ENCODE measurements around the gene KCNK15.
A peak's percentile ranks its signal among the peaks of the same experiment; 100 is the strongest.

The KCNK15 gene

DNA sequence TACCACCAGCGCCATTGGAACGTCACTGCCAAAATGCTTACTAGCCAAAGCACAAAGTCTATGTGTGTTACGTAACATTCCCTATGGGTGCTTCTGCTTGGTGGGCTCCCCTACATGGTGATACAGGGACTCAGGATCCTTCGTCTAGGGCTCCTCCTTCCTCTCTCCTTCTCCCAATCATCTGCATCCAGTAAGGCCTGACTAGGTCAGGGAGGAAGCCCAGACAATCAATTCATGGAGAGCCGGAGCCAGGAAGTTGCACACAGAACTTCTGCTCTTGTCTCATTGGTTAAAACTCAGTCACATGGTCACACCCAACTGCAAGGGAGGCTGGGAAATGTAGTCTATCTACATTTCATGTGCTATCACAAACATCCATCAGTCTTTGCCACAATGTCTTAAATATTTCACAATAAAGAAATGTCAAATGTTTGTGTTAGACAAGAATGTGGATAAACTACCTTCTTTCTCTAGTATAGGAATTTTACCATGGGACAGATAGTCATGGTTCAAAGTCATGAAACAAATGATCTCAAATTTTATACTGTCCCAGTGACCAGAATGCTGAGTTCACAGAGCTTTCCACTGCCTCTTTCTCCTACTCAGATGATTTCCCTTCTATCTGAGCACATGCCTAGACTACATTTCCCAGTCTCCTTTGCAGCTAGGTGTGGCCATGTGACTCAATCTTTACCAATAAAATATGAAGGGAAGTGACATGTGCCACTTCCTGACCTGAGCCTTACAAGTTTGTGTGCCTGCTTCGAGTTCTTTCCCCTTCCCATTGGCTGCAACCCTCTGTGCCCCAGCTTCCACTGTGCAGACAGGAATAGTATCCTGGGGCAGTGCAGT, 9.3 kb upstream of the KCNK15 start:
- DNase-seq (ENCODE audit: low read depth), result peak; percentile 81

- DNase-seq (ENCODE audit: low read depth), result no peak
Measured at GRCh38 chr20:44737116-44737515, 8.5 kb upstream of the KCNK15 start.

DNA sequence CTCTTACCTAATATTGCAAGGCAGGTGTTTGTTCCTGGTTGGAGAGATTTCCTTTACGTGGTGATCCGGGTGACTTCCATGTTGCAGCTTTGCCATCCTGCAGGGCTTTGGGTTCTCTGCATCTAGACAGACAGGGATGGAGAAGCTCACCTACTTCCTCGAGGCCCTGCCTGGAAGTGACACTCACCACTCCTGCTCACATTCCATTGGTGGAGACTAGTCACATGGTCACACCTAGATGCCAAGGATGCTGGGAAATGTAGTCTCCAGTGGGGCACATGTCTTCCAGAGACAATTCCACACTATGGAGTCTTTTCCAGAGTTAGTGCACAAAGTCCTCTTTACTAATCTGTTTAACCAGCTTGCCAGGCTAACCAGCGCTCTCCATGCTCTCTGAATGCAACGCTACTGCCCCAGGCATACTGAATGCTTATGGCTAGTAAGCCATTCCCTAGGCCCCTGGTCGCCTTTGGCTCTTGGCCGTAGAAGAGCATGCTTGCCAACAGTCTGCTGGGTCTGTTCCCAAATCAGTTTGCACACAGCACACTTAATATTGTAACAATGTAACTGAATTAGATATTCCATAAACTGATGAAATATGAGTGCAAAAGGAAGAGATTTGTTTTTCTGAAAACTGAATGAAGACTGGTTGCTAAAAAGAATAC, 6.7 kb upstream of the KCNK15 start:
- DNase-seq (ENCODE audit: low read depth), result peak; percentile 61

GRCh38 chr20:44739942-44740341, 5.7 kb upstream of the KCNK15 start:
- DNase-seq (ENCODE audit: low read depth), result no peak

DNA sequence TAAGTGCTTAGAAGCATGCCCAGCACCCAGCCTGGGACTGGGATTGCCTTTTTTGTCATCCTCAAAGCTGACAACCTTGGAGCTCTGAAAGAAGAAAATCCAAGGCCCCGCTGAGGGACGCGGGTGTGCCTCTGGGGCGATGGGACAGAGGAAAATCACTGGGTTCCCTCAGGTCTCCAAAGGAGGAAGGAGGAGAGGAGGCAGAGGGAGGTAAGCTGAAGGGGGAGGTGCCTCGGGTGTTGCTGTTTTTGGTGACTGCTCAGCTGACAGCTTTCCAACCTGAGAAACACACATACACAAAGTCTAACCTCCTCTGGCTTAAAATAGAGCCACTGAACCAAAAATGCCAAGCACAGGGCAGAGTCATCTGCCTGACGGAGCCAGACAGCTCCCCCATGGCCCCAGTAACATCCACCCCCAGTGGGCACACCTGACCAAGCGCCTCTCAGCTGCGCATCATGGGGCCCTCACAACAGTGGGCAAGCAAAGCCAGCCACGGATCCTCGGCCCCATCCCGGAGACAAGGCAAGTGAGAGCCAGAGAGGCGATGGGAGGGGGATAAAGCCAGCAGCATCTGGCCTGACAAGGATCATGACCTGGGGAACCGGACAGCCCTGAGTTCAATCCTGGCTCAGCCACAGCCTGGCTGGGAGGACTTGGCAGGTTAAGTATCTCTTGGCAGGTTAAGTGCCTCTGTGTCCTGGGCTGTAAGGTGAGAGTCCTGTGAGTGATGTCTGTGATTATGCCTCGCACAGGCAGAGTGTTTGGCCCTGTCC, 3.2 kb upstream of the KCNK15 start:
- no peak for DNase-seq (ENCODE audit: low read depth)

GRCh38 chr20:44743080-44743701, 2.5 kb upstream of the KCNK15 start:
- DNase-seq (ENCODE audit: low read depth), result no peak

DNA sequence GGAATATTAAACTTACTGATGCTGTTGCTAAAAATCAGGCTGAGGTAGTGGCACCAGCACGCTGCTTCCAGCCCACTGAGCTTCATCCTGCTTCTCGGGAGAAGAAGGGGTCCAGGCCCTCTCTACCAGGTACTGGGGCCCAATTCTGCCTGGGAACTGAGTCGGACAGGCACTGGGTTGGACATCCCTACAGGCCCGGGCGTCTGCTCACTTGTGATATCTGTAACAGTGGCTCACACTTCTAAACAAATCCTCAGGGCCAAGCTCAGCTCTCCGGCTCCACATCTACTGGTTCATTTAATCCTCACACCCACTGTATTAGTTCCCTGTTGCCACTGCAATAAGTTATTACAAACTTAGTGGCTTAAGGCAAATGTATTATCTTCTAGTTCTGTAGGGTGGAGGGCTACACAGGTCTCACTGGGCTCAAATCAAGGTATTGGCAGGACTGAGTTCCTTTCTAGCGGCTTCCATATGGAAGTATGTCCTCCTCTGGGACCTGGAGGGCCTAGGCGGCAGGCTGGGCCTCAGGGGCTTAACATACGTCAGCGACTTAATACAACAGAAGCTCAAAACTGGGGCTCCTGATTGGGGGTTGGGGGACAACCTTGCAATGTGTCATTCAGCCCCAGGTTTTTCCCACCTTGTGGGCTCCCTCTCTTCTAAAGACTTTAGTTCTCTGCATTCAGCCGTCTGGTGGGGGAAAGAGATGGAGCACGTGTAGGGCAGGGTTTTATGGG, 1.6 kb upstream of the KCNK15 start:
- no peak for DNase-seq (ENCODE audit: low read depth)

- DNase-seq (ENCODE audit: low read depth), result no peak
Measured at GRCh38 chr20:44745122-44745597, 505 bp upstream of the KCNK15 start.

GRCh38 chr20:44746367-44747165, 901 bp downstream of the KCNK15 start:
- no peak for DNase-seq (ENCODE audit: low read depth)

DNA sequence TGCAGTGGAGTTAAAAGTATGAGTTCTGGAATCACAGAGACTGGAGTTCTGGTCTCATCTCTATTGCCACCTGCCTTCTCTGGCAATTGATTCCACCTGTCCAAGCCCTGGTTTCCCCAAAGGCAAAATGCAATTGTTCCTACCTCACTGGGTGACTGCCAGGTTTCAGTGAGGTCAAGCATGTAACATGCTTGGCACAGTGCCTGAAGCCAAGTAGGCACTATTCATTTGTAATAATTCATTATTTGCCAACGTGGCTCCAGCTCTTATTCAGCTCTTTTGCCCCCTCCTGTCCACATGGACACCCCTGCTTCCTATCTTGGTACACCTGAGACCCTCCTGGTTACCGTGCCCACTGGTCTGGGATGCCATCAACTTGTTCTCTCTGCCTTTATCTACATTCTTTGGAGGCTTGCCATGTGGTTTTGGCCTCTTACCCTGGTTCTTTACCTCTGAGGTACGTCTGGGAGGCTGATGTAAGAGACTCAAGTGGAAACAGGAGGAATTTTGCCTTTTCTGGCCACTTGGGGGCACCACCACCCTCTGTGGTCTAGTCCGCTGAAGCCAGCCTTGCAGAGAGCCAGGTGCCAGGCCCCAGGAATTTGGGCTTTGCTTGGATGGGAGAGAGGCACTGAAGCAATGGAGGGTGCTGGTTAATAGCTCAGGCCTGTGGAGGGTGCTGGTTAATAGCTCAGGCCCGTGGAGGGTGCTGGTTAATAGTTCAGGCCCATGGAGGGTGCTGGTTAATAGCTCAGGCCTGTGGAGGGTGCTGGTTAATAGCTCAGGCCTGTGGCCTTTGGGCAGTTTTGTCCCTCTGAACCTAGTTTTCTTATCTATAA, 1.7 kb downstream of the KCNK15 start:
- DNase-seq (ENCODE audit: low read depth), result peak; percentile 61

GRCh38 chr20:44748005-44748370, 2.3 kb downstream of the KCNK15 start:
- DNase-seq (ENCODE audit: low read depth), result no peak

DNA sequence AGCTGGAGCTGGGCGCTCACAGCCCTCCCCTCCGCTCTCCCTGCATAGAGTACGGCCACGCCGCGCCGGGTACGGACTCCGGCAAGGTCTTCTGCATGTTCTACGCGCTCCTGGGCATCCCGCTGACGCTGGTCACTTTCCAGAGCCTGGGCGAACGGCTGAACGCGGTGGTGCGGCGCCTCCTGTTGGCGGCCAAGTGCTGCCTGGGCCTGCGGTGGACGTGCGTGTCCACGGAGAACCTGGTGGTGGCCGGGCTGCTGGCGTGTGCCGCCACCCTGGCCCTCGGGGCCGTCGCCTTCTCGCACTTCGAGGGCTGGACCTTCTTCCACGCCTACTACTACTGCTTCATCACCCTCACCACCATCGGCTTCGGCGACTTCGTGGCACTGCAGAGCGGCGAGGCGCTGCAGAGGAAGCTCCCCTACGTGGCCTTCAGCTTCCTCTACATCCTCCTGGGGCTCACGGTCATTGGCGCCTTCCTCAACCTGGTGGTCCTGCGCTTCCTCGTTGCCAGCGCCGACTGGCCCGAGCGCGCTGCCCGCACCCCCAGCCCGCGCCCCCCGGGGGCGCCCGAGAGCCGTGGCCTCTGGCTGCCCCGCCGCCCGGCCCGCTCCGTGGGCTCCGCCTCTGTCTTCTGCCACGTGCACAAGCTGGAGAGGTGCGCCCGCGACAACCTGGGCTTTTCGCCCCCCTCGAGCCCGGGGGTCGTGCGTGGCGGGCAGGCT, 4.6 kb downstream of the KCNK15 start:
- DNase-seq (ENCODE audit: low read depth), result no peak

DNA sequence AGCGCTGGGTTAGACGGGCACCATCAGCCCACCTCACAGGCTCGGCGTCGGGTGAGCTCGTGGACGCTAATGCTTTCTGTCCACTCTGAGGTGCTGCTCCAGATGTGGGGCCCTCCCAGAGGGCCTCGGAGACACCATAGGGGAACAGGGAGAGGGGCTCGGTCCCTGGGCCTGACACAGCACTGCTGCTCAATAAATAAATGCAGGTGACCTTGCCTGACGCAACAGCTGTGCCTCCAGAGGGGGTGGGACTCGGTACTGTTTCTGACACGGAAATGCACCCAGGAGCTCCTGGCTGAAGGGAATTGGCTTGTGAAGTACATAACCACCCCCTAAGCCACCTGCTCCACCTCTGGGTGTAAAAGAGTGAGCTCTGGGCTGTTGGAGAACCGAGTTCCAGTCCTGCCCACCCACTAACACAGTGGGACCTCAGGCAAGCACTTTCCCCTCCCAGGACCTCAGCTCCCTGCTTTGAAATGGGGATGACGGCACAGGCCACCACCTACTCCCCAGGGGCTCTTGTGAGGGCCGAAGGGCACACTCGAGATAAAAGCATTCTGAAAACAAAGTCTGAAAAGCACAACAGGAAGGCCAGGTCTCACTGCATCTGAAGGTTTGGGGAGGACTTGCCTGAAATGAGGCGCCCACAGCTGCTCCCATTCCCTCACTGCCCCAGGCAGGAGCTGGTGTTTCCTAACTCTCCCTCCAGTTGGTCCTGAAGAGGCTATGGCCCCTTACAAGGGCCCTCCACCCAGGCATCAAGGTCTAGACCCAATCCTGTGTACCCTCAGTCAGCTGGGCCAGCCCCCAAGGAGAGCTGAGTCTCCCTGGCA, 6.7 kb downstream of the KCNK15 start:
- no peak for DNase-seq (ENCODE audit: low read depth)

DNA sequence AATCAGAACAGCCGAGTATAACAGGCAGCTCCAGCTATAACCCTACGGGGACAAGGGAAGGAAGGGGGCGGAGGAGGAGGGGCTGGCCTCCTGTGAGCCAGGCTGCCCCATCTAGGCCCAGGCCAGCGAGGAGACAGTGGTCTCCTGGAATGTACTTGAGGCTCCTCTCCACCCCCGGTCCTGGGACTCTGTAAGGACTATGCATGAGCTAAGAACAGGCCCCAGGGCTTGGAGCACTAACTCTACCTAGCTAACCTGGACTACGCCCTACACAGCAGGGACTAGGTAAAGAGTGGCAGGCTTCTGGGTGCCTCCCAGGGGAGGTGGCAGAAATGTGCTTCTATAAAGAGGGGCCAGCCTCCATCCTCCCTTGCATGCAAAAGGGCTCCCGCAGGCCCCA, 8.9 kb downstream of the KCNK15 start:
- no peak for DNase-seq (ENCODE audit: low read depth)

- no peak for DNase-seq (ENCODE audit: low read depth)
Measured at GRCh38 chr20:44756011-44756688, 10.5 kb downstream of the KCNK15 start.

- no peak for DNase-seq (ENCODE audit: low read depth)
Measured at GRCh38 chr20:44756956-44757355, 11.3 kb downstream of the KCNK15 start.

- DNase-seq (ENCODE audit: low read depth), result no peak
Measured at GRCh38 chr20:44758247-44759101, 12.8 kb downstream of the KCNK15 start.
